ENCODE data around the gene TNIP1.

- no peak for TF ChIP-seq EZH2 (IDR thresholded peaks at IDR 0.05; ENCODE audit: borderline replicate concordance, low read depth, low read length, severe bottlenecking)
- TF ChIP-seq CTCF (IDR thresholded peaks at IDR 0.05; ENCODE audit: borderline replicate concordance, extremely low read depth, low read length, poor library complexity, severe bottlenecking): no peak
These were observed 66.0 kb downstream of the TNIP1 start for GRCh38 chr5:151014680-151015343.

Measured in DND-41 (cell line).